HG02981 (cell line): ENCODE results near the gene PDE10A.
A peak's percentile ranks its signal among the peaks of the same experiment; 100 is the strongest.
"Not testable (repeated sequence)": the region's sequence is repeated elsewhere in the genome, so short reads cannot be mapped to it uniquely, and the experiment has no call there.

Source experiments
- ATAC-seq: cut with Tn5 transposase; IDR thresholded peaks from one replicate; pipeline ENCODE4 v1.9.1; 2021; ENCODE audit warnings: mild to moderate bottlenecking, moderate library complexity; ENCODE audit not compliant: unreplicated experiment

The PDE10A gene

GRCh38 chr6:165594584-165595333 lies 68.3 kb downstream of the PDE10A start:
- ATAC-seq: no peak

DNA sequence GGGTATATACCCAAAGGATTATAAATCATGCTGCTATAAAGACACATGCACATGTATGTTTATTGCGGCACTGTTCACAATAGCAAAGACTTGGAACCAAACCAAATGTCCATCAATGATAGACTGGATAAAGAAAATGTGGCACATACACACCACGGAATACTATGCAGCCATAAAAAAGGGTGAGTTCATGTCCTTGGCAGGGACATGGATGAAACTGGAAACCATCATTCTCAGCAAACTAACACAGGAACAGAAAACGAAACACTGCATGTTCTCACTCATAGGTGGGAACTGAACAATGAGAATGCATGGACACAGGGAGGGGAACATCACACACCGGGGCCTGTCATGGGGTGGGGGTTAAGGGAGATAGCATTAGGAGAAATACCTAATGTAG lies 70.1 kb downstream of the PDE10A start:
- ATAC-seq: not testable (repeated sequence)

- ATAC-seq: no peak
Measured at GRCh38 chr6:165588515-165588914, 74.5 kb downstream of the PDE10A start.

GRCh38 chr6:165587206-165587605 lies 75.8 kb downstream of the PDE10A start:
- ATAC-seq: no peak

DNA sequence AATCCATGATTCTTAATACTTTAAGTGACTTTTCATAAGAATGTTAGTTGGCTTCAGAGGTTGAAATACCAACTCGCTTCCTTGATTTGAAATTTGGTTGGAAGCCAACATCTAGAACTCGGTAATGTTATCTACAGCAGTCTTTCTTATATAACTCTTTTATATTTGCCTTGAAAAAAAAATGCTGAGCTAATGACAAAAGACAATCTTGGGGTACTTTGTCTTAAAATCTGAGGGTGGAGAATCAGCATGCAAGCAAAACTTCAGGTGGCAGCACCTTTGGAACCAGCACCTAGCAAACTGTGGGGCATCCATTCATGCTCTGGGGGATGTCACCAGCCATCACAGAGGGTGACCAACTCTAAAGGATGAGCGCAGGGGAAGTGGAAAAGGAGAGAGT lies 76.3 kb downstream of the PDE10A start:
- no peak for ATAC-seq

- ATAC-seq: no peak
Measured at GRCh38 chr6:165585060-165585459, 78.0 kb downstream of the PDE10A start.

DNA sequence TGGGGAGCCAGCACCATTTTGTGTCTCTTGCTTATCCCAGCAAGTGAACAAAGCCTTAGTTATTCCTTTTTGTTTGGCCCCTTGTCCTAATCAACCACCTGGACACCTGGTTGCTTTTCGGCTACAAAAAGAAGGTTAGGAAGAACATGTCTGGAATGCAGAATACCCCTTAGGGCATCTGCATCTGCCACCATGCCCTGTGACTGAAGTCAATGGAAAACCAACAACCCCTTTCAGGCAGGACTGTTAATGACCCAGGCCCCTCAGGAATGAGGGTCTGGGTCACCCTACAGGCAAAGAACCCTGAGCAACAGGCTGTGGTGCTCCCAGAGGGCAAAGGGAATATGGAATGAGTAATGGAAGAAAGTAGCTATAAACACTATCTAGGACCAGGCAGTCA lies 78.5 kb downstream of the PDE10A start:
- no peak for ATAC-seq

DNA sequence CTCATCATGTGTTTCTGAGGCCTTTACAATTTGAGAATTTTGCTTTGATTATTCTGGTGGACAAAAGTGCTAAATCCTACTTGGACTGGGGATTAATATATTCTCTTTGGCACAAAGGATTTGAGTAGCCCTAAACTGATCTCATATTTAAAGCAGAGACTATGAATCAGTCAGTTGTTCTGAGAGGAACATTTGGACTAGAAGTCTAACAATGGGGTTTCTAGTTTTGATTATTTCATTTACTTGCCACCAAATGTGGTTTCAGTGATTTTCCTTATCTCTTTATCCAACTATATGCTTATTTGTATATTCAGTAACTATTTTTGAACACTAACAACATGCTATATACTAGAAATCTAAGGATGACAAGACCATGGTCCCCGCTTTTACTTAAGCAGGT lies 81.4 kb downstream of the PDE10A start:
- no peak for ATAC-seq

DNA sequence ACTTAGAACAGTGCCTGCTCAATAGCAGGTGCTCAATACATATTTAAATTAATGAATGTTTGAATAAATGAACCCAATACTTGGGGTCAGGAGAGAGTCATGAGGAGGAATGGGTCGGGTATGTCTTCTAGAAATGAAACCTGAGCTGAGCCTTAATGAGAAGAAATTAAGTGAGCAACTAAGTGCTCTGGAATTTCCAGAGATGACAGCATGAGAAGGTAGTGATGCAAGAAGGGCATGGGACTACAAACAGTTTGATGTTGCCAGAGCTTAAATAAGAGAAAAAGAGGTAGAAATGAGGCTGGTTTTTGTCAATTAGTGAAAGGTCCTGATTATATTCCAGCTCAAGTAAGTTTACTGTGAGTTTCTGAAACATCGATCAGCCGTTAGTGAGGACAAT lies 82.9 kb downstream of the PDE10A start:
- ATAC-seq: no peak

- no peak for ATAC-seq
Measured at GRCh38 chr6:165579151-165579550, 83.9 kb downstream of the PDE10A start.

- no peak for ATAC-seq
Measured at GRCh38 chr6:165577556-165577955, 85.5 kb downstream of the PDE10A start.

GRCh38 chr6:165575158-165575549 lies 87.9 kb downstream of the PDE10A start:
- no peak for ATAC-seq

DNA sequence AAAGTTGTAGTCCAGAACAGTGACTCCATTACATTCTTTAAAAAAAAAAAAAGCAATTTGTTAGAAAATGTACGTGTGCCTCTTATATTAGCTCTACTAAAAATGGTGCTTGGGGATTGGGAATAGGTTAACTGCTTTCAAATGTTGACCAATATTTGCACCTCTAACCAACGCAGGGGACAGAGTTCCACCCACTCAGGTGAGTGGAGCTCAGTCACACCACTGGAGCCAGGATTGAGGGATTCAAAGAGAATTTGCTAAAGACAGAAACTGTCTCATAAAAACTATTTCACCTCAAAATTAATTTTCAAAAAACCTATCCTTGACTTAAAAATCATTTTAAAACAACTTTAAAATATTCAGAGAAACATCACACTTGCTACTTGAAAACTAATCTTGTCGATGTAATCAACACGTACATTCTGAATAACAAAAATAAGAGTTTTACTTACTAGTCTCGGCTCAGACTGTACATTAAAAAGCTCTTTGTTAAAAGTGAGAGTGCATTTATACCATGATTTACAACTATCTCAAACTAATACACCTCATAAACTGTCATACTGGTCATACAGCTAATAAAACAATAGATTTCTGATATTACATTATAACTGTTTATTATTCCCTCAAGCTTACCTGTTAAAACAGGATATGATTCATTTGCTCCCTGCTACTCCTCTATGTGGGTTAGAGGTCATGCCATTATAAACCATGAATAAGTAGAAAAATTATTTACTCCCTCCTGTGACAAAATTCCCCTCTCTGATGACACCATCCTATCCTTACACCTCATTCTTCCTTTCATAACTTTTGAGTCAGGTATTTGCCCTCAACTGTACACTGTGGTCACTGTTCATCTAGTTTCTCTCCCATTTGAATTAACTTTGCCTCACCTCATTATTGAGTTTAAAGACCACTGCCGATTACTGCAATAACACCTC lies 88.6 kb downstream of the PDE10A start:
- ATAC-seq: peak; percentile 48

- ATAC-seq: no peak
Measured at GRCh38 chr6:165573671-165574070, 89.4 kb downstream of the PDE10A start.

DNA sequence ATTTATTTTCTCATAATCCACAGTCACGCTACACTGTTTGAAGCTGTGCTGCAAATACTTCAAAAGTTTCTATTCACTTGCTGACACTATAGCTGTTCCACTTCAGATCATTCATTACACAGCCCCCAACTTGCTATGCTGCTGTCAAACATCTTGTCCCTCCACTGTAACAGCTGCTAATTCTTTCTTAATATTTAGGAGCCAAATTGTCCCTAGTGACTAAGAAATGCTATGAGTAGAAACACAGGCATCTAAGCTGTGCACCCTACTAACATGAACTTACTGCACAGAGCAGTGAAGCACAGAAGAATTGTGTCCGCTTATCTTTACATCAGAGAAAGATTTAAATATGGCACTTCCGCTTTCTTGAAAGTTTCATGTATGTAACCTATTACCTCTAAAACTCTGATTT lies 91.3 kb downstream of the PDE10A start:
- peak; percentile 78 for ATAC-seq

DNA sequence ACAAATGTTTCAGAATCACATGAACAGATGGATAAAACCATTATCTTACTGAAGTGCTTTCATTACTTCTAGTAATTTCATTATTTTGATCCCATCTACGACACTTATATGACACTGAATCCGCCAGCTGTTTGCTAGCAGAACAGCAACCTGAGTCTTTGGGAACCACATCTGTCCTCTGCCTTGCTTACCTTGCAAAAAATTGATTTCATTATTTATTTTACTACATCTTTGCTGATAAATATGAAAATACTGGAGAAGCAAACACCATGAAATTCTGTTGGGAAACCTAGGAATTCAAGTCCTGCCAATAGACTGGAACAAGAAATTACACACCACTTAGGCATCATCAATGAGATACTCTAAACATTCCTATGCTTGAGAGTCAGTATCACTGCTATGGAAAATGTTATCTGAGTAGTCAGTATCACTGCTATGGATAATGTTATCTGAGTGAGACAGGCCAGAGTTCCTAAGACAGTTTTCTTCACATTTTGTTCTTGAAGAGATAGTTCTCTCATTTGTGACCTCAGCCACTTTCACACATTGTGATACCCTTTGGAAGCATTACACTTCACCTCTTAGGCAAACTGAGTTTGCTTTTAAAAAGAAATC lies 91.9 kb downstream of the PDE10A start:
- ATAC-seq: no peak

DNA sequence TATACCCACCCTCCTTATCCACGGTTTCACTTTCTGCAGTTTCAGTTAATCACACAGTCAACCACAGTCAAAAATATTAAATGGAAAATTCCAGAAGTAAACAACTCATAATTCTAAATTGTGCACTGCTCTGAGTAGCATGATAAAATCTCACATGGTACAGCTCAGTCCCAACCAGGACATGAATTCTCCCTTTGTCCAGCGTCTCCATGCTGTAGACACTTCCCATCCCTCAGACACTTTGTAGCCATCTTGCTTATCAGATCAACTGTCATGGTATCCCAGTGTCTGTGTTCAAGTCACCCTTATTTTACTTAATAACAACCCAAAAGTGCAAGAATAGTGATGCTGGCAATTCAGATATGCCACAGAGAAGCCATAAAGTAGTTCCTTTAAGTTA lies 94.7 kb downstream of the PDE10A start:
- ATAC-seq: no peak

- ATAC-seq: no peak
Measured at GRCh38 chr6:165566088-165566828, 96.8 kb downstream of the PDE10A start.

- no peak for ATAC-seq
Measured at GRCh38 chr6:165562421-165563090, 100.5 kb downstream of the PDE10A start.

- ATAC-seq: no peak
Measured at GRCh38 chr6:165559632-165560031, 103.4 kb downstream of the PDE10A start.
